ENCODE data around the gene CUEDC1. TPM values are rescaled to one million over a fixed set of nuclear protein-coding genes. Genes with fewer than 3 reads are reported as not detected.

The CUEDC1 gene
- total RNA-seq, 4 donors from 2014 or later: 30.3 to 72.2 (median 51.2) TPM

DNA sequence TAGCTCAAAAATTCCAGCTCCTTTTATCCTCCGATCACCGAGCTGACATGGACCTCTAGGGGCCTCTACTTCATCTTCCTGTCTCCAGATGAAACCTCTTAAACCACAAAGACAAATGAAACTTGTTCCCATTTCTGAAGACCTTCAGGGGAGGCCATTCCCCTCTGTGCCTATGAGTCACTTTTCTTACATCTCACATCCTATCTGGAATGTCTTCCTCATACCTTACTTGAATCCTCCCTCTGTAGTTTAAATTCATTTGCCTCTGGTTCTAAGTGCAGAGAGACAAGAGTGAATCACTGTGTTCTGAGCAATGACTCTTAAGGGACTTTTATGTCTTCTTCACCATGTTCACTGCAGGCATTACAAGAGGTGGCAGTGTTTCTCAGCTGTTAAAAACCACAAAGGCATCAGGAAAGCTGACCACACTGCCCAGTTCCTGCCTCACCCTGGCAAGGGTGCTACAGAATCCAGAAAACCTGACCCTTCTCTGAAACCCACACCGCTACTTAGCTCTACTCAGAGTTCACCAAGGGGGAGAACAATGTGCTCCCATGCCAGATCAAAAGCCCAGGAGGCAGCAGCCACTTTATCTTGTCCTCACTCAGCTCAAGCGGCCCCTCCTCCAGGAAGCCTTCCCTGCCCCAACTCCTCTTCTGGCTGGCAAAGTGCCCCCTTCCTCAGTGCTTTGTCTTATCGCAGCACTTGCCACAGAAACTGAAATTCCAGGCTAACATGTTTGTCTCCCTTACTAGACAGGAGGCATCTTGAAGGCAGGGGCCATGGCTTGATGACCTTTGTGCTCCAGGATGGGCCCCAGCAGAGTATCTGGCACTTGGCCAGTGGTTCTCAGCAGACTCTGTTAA lies 6.4 kb downstream of the CUEDC1 start:
- Histone ChIP-seq H3K36me3 (no peaks in the 10 kb centered on the region), H3K27me3 (no peaks in the 10 kb centered on the region), H3K4me3 (peak overlapping the region in 1 of 4 donors; percentile 6), H3K9me3 (no peaks in the 10 kb centered on the region), H3K27ac (replicated peaks in 1 of 4) (peak overlapping the region; percentile 98 to 100 (median 100)), H3K4me1 (peaks cover 92 to 100% (median 100%) of the 10 kb centered on the region in 4 donors)
- WGBS: 41% methylated on average over 5 of the region's 5 CpGs
- no peak for DNase-seq (ENCODE audit: extremely low spot score)
- intact Hi-C loops (cut with DNase I): loop anchor here (5.0 kb wide), 1 partner anchor 71 kb away; no protein-coding TSS in a partner anchor
- TF ChIP-seq POLR2AphosphoS5 (IDR thresholded peaks at IDR 0.05): peak in 1 of 2 donors; percentile 90
- TF ChIP-seq EP300 (IDR thresholded peaks at IDR 0.05): no peak

GRCh38 chr17:57948169-57948554 lies 7.0 kb downstream of the CUEDC1 start:
- Histone ChIP-seq H3K36me3 (no peaks in the 10 kb centered on the region), H3K4me1 (peaks cover 92 to 100% (median 100%) of the 10 kb centered on the region in 4 donors), H3K27me3 (no peaks in the 10 kb centered on the region), H3K27ac (replicated peaks in 1 of 4) (peak overlapping the region; percentile 98 to 100 (median 100)), H3K4me3 (peak overlapping the region in 1 of 4 donors; percentile 5), H3K9me3 (no peaks in the 10 kb centered on the region)
- intact Hi-C loops (cut with DNase I): loop anchor here (5.0 kb wide), 1 partner anchor 71 kb away; no protein-coding TSS in a partner anchor
- DNase-seq (ENCODE audit: extremely low spot score): no peak
- TF ChIP-seq POLR2AphosphoS5 (IDR thresholded peaks at IDR 0.05): no peak
- WGBS: 47% methylated on average over 5 of the region's 5 CpGs

- 70% methylated on average over 9 of the region's 9 CpGs for WGBS
- intact Hi-C loops (cut with DNase I): loop anchor here (5.0 kb wide), 1 partner anchor 70 kb away; no protein-coding TSS in a partner anchor
- Histone ChIP-seq H3K9me3 (no peaks in the 10 kb centered on the region), H3K36me3 (no peaks in the 10 kb centered on the region), H3K4me3 (peak overlapping the region; percentile 46 to 62 (median 50)), H3K27me3 (no peaks in the 10 kb centered on the region), H3K4me1 (peaks cover 90 to 100% (median 100%) of the 10 kb centered on the region in 4 donors), H3K27ac (replicated peaks in 1 of 4) (peak overlapping the region; percentile 98 to 100 (median 100))
- no peak for DNase-seq (ENCODE audit: extremely low spot score)
- TF ChIP-seq EP300 (IDR thresholded peaks at IDR 0.05): no peak
- no peak for TF ChIP-seq POLR2AphosphoS5 (IDR thresholded peaks at IDR 0.05)
- TF ChIP-seq, protein P1, sequence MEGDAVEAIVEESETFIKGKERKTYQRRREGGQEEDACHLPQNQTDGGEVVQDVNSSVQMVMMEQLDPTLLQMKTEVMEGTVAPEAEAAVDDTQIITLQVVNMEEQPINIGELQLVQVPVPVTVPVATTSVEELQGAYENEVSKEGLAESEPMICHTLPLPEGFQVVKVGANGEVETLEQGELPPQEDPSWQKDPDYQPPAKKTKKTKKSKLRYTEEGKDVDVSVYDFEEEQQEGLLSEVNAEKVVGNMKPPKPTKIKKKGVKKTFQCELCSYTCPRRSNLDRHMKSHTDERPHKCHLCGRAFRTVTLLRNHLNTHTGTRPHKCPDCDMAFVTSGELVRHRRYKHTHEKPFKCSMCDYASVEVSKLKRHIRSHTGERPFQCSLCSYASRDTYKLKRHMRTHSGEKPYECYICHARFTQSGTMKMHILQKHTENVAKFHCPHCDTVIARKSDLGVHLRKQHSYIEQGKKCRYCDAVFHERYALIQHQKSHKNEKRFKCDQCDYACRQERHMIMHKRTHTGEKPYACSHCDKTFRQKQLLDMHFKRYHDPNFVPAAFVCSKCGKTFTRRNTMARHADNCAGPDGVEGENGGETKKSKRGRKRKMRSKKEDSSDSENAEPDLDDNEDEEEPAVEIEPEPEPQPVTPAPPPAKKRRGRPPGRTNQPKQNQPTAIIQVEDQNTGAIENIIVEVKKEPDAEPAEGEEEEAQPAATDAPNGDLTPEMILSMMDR (IDR thresholded peaks at IDR 0.05): no peak
- no peak for TF ChIP-seq POLR2A (IDR thresholded peaks at IDR 0.05; ENCODE audit: low read depth)
Observed at GRCh38 chr17:57947369-57947768, 7.8 kb downstream of the CUEDC1 start.

DNA sequence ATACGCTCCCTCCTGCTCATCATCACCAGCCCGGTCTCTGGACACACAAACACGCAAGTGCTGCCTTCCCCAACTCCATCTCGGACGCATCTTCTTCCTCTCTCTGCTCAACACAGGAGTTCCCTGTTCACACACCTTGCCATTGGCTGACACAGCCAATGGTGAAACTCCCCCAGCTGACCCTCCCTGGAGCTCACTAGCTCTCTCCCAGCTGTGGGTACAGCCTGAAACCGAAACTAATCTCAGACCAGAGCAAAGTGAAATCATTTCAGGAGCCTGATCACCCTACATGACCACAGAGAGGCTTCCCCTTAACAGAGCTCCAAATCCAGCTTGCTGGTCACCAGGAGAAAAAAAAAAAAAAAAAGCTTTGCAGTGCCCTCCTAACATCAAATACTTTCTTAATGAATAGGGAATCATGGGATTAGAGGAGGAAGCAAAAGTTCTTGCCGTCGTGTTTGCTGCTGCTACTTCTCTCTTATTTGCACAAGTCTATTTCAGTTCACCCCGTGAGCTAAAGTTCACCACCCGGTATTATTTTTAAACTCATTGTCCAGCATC lies 8.3 kb downstream of the CUEDC1 start:
- intact Hi-C loops (cut with DNase I): loop anchor here (5.0 kb wide), 1 partner anchor 70 kb away; no protein-coding TSS in a partner anchor
- DNase-seq (ENCODE audit: extremely low spot score): no peak
- Histone ChIP-seq H3K9me3 (no peaks in the 10 kb centered on the region), H3K27ac (replicated peaks in 1 of 4) (peak overlapping the region; percentile 98 to 100 (median 100)), H3K4me3 (peak overlapping the region; percentile 46 to 62 (median 50)), H3K27me3 (no peaks in the 10 kb centered on the region), H3K36me3 (no peaks in the 10 kb centered on the region), H3K4me1 (peaks cover 90 to 100% (median 100%) of the 10 kb centered on the region in 4 donors)
- peak; percentile 47 to 71 for TF ChIP-seq POLR2AphosphoS5 (IDR thresholded peaks at IDR 0.05)
- no peak for TF ChIP-seq EP300 (IDR thresholded peaks at IDR 0.05)
- 10% methylated on average over 10 of the region's 10 CpGs for WGBS

DNA sequence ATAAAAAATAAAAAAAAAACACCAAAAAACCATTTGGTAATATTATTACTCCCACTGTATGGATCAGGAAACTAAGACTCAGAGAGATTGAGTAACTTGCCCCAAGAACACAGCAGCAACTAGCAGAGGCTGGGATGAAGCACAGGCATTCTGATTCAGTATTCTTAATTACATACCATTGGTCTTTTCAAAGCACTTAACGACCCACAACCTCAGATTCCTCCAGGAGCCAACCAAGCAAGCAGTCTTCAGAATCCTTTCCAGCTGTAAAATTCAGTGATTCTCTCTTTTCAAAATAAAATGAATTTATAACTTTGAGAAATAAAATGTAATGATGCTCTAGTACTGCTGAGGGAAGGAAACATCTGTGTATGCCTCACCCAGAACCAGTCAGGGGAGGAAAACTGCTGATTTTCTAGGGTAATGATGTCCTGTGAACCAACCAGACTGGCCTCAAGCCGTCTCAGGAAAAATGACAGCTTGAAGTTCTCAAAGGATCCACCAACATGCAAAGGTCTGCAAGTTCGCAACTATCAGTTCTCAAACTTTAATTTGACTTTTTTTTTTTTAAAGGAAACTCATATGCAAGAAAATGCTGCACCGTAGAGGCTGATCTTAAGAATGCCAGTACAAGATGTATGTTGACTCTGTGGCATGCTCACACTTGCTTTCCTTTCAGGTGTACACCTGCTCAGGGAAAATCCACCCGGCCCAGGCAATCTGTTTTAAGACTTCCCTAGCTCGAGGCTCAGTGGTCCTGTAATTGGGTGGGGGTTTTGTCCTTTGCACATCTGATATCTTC lies 9.0 kb downstream of the CUEDC1 start:
- peak overlapping the region; percentile 46 to 62 (median 50) for H3K4me3 ChIP-seq
- H3K9me3 ChIP-seq: no peaks in the 10 kb centered on the region
- peaks cover 90 to 100% (median 100%) of the 10 kb centered on the region in 4 donors for H3K4me1 ChIP-seq
- peak overlapping the region; percentile 98 to 100 (median 100) for H3K27ac ChIP-seq (replicated peaks in 1 of 4)
- no peak for DNase-seq (ENCODE audit: extremely low spot score)
- no peaks in the 10 kb centered on the region for H3K36me3 ChIP-seq
- WGBS: 16% methylated on average over 6 of the region's 6 CpGs
- no peaks in the 10 kb centered on the region for H3K27me3 ChIP-seq
- TF ChIP-seq EP300 (IDR thresholded peaks at IDR 0.05): no peak
- TF ChIP-seq, protein P1 (IDR thresholded peaks at IDR 0.05): no peak
- no peak for TF ChIP-seq POLR2A (IDR thresholded peaks at IDR 0.05; ENCODE audit: low read depth)
- no peak for TF ChIP-seq POLR2AphosphoS5 (IDR thresholded peaks at IDR 0.05)
- intact Hi-C loops (cut with DNase I): loop anchor here (5.0 kb wide), 1 partner anchor 69 kb away; no protein-coding TSS in a partner anchor
